Stomach (tissue), 4 donors: ENCODE results near the gene PTPN14.

Experiments used
- CTCF ChIP-seq, 7 experiments: fragments of 450-650 bp in 4 of 7; fragments of 200-600 bp in 3 of 7; sonication (generic) in 3 of 7; IDR thresholded peaks; one replicate each; pipeline ENCODE4 v1.5.1; 2016 to 2019; ENCODE audit warnings: antibody characterized with exemption in 7 of 7, control low read depth in 2 of 7, mild to moderate bottlenecking in 1 of 7
- EP300 ChIP-seq: sonication (generic); formaldehyde crosslinking; IDR thresholded peaks from one replicate; pipeline ENCODE4 v1.6.1; 2017; ENCODE audit warnings: antibody characterized with exemption
- POLR2AphosphoS5 ChIP-seq, 3 donors: sonication (generic); formaldehyde crosslinking; IDR thresholded peaks; one replicate each; pipeline ENCODE4 v1.6.1; 2016; ENCODE audit warnings: antibody characterized with exemption in 3 of 3

GRCh38 chr1:214583824-214584554, 32.6 kb upstream of the PTPN14 start:
- TF ChIP-seq CTCF (IDR thresholded peaks at IDR 0.05) (no peak), EP300 (no peak), POLR2AphosphoS5 (IDR thresholded peaks at IDR 0.05) (no peak)
